Mucosa of stomach (tissue), 1 donor: ENCODE results near the gene FAM117A.

Experiments
- H3K27me3 ChIP-seq: one replicate; pipeline ENCODE4 v1.7.0; 2013; ENCODE audit warnings: mild to moderate bottlenecking, low read length; ENCODE audit not compliant: control insufficient read depth, insufficient read depth
- H3K36me3 ChIP-seq: one replicate; pipeline ENCODE4 v1.7.0; 2013; ENCODE audit warnings: low read length; ENCODE audit not compliant: control insufficient read depth, insufficient read depth
- H3K4me1 ChIP-seq: one replicate; pipeline ENCODE4 v1.7.0; 2013; ENCODE audit warnings: mild to moderate bottlenecking, low read length; ENCODE audit not compliant: control insufficient read depth, insufficient read depth
- H3K4me3 ChIP-seq: one replicate; pipeline ENCODE4 v1.7.0; 2013; ENCODE audit warnings: low read length
- H3K9ac ChIP-seq: one replicate; pipeline ENCODE4 v1.7.0; 2013; ENCODE audit warnings: mild to moderate bottlenecking, low read length, moderate library complexity
- H3K9me3 ChIP-seq: one replicate; pipeline ENCODE4 v1.7.0; 2013; ENCODE audit warnings: mild to moderate bottlenecking, low read length, moderate library complexity; ENCODE audit not compliant: control insufficient read depth
- donor health status: Pancreatic carcinoma.

FAM117A gene

GRCh38 chr17:49746791-49747490, 17.0 kb downstream of the FAM117A start:
- no peak overlapping the region for H3K9ac ChIP-seq
- H3K4me3 ChIP-seq: no peak overlapping the region
- no peaks in the 10 kb centered on the region for H3K27me3 ChIP-seq

GRCh38 chr17:49745175-49746139, 18.5 kb downstream of the FAM117A start:
- Histone ChIP-seq H3K4me1 (peaks cover 25% of the 10 kb centered on the region), H3K27me3 (no peaks in the 10 kb centered on the region), H3K9ac (no peak overlapping the region), H3K4me3 (no peak overlapping the region), H3K9me3 (no peaks in the 10 kb centered on the region), H3K36me3 (no peaks in the 10 kb centered on the region)

More at GRCh38 chr17:49746791-49747490, 17.0 kb downstream of the FAM117A start:
- Histone ChIP-seq H3K4me1 (peaks cover 13% of the 10 kb centered on the region), H3K9me3 (no peaks in the 10 kb centered on the region), H3K36me3 (no peaks in the 10 kb centered on the region)

GRCh38 chr17:49742166-49742638, 21.7 kb downstream of the FAM117A start:
- Histone ChIP-seq H3K9ac (no peak overlapping the region), H3K4me1 (peaks cover 32% of the 10 kb centered on the region), H3K27me3 (no peaks in the 10 kb centered on the region), H3K36me3 (no peaks in the 10 kb centered on the region), H3K4me3 (no peak overlapping the region), H3K9me3 (no peaks in the 10 kb centered on the region)

- Histone ChIP-seq H3K4me1 (peaks cover 30% of the 10 kb centered on the region), H3K4me3 (no peak overlapping the region)
These were observed 22.2 kb downstream of the FAM117A start for GRCh38 chr17:49741692-49742076.

GRCh38 chr17:49741009-49741691, 22.8 kb downstream of the FAM117A start:
- Histone ChIP-seq H3K36me3 (no peaks in the 10 kb centered on the region), H3K27me3 (no peaks in the 10 kb centered on the region), H3K4me3 (no peak overlapping the region), H3K9ac (no peak overlapping the region), H3K9me3 (no peaks in the 10 kb centered on the region), H3K4me1 (peaks cover 30% of the 10 kb centered on the region)

More at GRCh38 chr17:49741692-49742076, 22.2 kb downstream of the FAM117A start:
- Histone ChIP-seq H3K9me3 (no peaks in the 10 kb centered on the region), H3K9ac (no peak overlapping the region), H3K27me3 (no peaks in the 10 kb centered on the region), H3K36me3 (no peaks in the 10 kb centered on the region)

GRCh38 chr17:49739641-49740271, 24.2 kb downstream of the FAM117A start:
- peaks cover 30% of the 10 kb centered on the region for H3K4me1 ChIP-seq
- no peaks in the 10 kb centered on the region for H3K27me3 ChIP-seq
- no peaks in the 10 kb centered on the region for H3K36me3 ChIP-seq
- no peak overlapping the region for H3K4me3 ChIP-seq
- no peak overlapping the region for H3K9ac ChIP-seq
- H3K9me3 ChIP-seq: no peaks in the 10 kb centered on the region

GRCh38 chr17:49738456-49739163, 25.3 kb downstream of the FAM117A start:
- H3K27me3 ChIP-seq: no peaks in the 10 kb centered on the region
- H3K4me1 ChIP-seq: peaks cover 30% of the 10 kb centered on the region
- H3K9ac ChIP-seq: no peak overlapping the region
- H3K4me3 ChIP-seq: no peak overlapping the region
- no peaks in the 10 kb centered on the region for H3K9me3 ChIP-seq
- no peaks in the 10 kb centered on the region for H3K36me3 ChIP-seq

GRCh38 chr17:49734515-49735490, 29.1 kb downstream of the FAM117A start:
- H3K9ac ChIP-seq: no peak overlapping the region
- no peak overlapping the region for H3K4me3 ChIP-seq
- no peaks in the 10 kb centered on the region for H3K36me3 ChIP-seq
- no peaks in the 10 kb centered on the region for H3K27me3 ChIP-seq
- peaks cover 13% of the 10 kb centered on the region for H3K4me1 ChIP-seq
- H3K9me3 ChIP-seq: no peaks in the 10 kb centered on the region

GRCh38 chr17:49731435-49731831, 32.5 kb downstream of the FAM117A start:
- H3K4me1 ChIP-seq: peaks cover 8% of the 10 kb centered on the region
- H3K4me3 ChIP-seq: no peak overlapping the region
- H3K27me3 ChIP-seq: no peaks in the 10 kb centered on the region
- no peak overlapping the region for H3K9ac ChIP-seq
- no peaks in the 10 kb centered on the region for H3K9me3 ChIP-seq
- H3K36me3 ChIP-seq: no peaks in the 10 kb centered on the region

- no peaks in the 10 kb centered on the region for H3K9me3 ChIP-seq
- no peak overlapping the region for H3K9ac ChIP-seq
- no peaks in the 10 kb centered on the region for H3K27me3 ChIP-seq
- H3K4me1 ChIP-seq: peaks cover 8% of the 10 kb centered on the region
- no peaks in the 10 kb centered on the region for H3K36me3 ChIP-seq
- no peak overlapping the region for H3K4me3 ChIP-seq
These were observed 33.0 kb downstream of the FAM117A start for GRCh38 chr17:49730785-49731434.
